Loucy (cell line): ENCODE results near the gene CAMTA1.

Experiments used
- H2AFZ ChIP-seq: fragments of 200-600 bp; sonication (generic); 2 replicates; pipeline ENCODE4 v1.6.0; 2016; ENCODE audit warnings: antibody characterized with exemption, mild to moderate bottlenecking, low read length, moderate library complexity
- H3F3A ChIP-seq: fragments of 200-600 bp; 2 replicates; pipeline ENCODE4 v1.6.0; 2016; ENCODE audit warnings: antibody characterized with exemption, low read depth, mild to moderate bottlenecking
- H3K27me3 ChIP-seq: fragments of 200-600 bp; sonication (generic); 2 replicates; pipeline ENCODE4 v1.6.1; 2014; ENCODE audit warnings: low read length, mild to moderate bottlenecking; ENCODE audit not compliant: insufficient read depth, poor library complexity, severe bottlenecking
- H3K36me3 ChIP-seq: fragments of 200-600 bp; sonication (generic); 2 replicates; pipeline ENCODE4 v1.6.1; 2016; ENCODE audit warnings: low read length; ENCODE audit not compliant: insufficient read depth
- H3K4me1 ChIP-seq: fragments of 200-600 bp; sonication (generic); 2 replicates; pipeline ENCODE4 v1.5.1; 2014; ENCODE audit warnings: low read length, mild to moderate bottlenecking; ENCODE audit not compliant: insufficient read depth, poor library complexity, severe bottlenecking
- H3K4me2 ChIP-seq: fragments of 200-600 bp; sonication (generic); 2 replicates; pipeline ENCODE4 v1.6.0; 2014; ENCODE audit warnings: antibody characterized with exemption, low read length, low read depth, mild to moderate bottlenecking; ENCODE audit not compliant: poor library complexity, severe bottlenecking
- H3K4me3 ChIP-seq: fragments of 200-600 bp; sonication (generic); 2 replicates; pipeline ENCODE4 v1.5.1; 2014; ENCODE audit warnings: low read length, mild to moderate bottlenecking, mixed read lengths; ENCODE audit not compliant: poor library complexity, severe bottlenecking
- H3K79me2 ChIP-seq: fragments of 200-600 bp; sonication (generic); 2 replicates; pipeline ENCODE4 v1.6.1; 2014; ENCODE audit warnings: low read length; ENCODE audit not compliant: insufficient read depth
- H3K9ac ChIP-seq: fragments of 200-600 bp; sonication (generic); 2 replicates; pipeline ENCODE4 v1.6.0; 2014; ENCODE audit warnings: mild to moderate bottlenecking, low read depth, low read length, moderate library complexity; ENCODE audit not compliant: poor library complexity, severe bottlenecking
- H3K9me2 ChIP-seq: fragments of 200-600 bp; sonication (generic); replicated peaks from 2 replicates; pipeline ENCODE4 v1.6.1; 2016; ENCODE audit warnings: low read depth, low read length, mixed read lengths
- H3K9me3 ChIP-seq: fragments of 200-600 bp; sonication (generic); 2 replicates; pipeline ENCODE4 v1.6.1; 2014; ENCODE audit warnings: mild to moderate bottlenecking, antibody characterized with exemption, low read length, low read depth; ENCODE audit not compliant: insufficient read depth
- H4K20me1 ChIP-seq: fragments of 200-600 bp; sonication (generic); 2 replicates; pipeline ENCODE4 v1.6.0; 2014; ENCODE audit warnings: antibody characterized with exemption, low read length, mild to moderate bottlenecking; ENCODE audit not compliant: insufficient read depth, poor library complexity, severe bottlenecking
- EZH2phosphoT487 ChIP-seq: fragments of 200-600 bp; IDR thresholded peaks from 2 replicates; pipeline ENCODE4 v1.6.1; 2018; ENCODE audit warnings: antibody characterized with exemption, mild to moderate bottlenecking, moderate library complexity, borderline replicate concordance
- TF ChIP-seq, protein P1 (sequence below): fragments of 200-600 bp; sonication (generic); conservative IDR thresholded peaks from 2 replicates; pipeline ENCODE4 v1.5.1; 2014; ENCODE audit warnings: mild to moderate bottlenecking, antibody characterized with exemption, low read length

The CAMTA1 gene

DNA sequence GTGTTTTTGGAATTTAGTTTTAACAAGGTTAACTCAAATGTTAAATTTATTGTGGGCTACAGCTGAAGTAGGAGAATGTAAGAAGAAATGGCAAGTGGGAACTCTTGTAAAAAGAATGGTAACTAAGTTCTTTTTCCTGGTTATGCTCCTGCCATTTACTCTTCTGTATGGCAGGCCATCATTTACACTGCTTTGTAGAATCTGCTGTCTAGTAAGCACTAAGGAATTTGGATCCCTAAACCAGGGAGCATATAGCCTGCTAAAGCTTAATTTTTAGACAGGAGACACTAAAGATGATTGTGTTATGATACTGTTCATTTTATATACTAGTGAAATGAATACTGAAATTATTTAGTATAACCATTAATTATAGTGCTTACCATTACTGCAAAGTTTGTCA lies 85.3 kb downstream of the CAMTA1 start:
- Histone ChIP-seq H3F3A (no peaks in the 10 kb centered on the region), H3K36me3 (peaks cover 23% of the 10 kb centered on the region), H3K9ac (no peak overlapping the region), H3K4me1 (peaks cover 12% of the 10 kb centered on the region), H3K27me3 (no peaks in the 10 kb centered on the region), H4K20me1 (peaks cover 16% of the 10 kb centered on the region), H3K4me3 (no peak overlapping the region), H3K79me2 (peaks cover 34% of the 10 kb centered on the region; the same call in 1 of the 2 replicates), H3K4me2 (no peak overlapping the region), H2AFZ (no peak overlapping the region), H3K9me2 (no peaks in the 10 kb centered on the region), H3K9me3 (no peaks in the 10 kb centered on the region)
- TF ChIP-seq, protein P1, sequence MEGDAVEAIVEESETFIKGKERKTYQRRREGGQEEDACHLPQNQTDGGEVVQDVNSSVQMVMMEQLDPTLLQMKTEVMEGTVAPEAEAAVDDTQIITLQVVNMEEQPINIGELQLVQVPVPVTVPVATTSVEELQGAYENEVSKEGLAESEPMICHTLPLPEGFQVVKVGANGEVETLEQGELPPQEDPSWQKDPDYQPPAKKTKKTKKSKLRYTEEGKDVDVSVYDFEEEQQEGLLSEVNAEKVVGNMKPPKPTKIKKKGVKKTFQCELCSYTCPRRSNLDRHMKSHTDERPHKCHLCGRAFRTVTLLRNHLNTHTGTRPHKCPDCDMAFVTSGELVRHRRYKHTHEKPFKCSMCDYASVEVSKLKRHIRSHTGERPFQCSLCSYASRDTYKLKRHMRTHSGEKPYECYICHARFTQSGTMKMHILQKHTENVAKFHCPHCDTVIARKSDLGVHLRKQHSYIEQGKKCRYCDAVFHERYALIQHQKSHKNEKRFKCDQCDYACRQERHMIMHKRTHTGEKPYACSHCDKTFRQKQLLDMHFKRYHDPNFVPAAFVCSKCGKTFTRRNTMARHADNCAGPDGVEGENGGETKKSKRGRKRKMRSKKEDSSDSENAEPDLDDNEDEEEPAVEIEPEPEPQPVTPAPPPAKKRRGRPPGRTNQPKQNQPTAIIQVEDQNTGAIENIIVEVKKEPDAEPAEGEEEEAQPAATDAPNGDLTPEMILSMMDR: no peak
- TF ChIP-seq EZH2phosphoT487: no peak

DNA sequence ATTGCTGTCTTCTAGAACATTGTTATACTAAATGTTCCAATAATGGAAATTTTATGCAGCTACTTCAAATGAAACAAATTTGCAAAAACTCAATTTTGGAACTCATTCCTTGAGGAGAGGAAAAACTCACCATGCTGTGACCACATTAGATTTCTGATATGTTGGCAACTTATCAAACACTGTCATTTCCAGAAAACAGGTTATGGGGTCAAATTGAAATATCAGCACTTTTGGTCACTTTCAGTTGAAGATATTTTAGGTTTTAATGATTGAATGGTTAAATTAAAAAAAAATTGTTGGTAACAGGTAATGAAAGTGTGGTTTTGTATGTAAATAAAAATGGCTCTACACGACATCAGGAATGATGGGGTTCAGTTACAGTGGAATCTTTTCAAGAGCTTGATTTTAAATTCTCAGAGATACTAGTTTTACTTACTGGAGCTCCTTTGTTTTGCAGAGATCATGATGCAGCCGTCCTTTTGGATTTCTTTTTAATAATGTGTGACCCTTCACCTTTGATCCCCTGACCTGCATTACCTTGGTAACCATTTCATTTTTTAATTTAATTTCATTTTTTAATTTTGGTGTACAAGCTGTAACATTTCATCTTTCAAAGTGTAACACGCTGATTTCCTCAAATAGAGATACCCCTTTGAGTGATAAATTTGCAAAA lies 86.2 kb downstream of the CAMTA1 start:
- no peak overlapping the region for H2AFZ ChIP-seq
- no peaks in the 10 kb centered on the region for H3K9me2 ChIP-seq
- no peaks in the 10 kb centered on the region for H3F3A ChIP-seq
- no peak overlapping the region for H3K4me3 ChIP-seq
- H3K27me3 ChIP-seq: no peaks in the 10 kb centered on the region
- H3K4me2 ChIP-seq: no peak overlapping the region
- H3K9ac ChIP-seq: no peak overlapping the region
- no peaks in the 10 kb centered on the region for H3K9me3 ChIP-seq
- peaks cover 16% of the 10 kb centered on the region for H4K20me1 ChIP-seq
- H3K4me1 ChIP-seq: peaks cover 12% of the 10 kb centered on the region
- TF ChIP-seq EZH2phosphoT487: no peak
- TF ChIP-seq, protein P1: no peak
- H3K79me2 ChIP-seq: peaks cover 31% of the 10 kb centered on the region; the same call in 1 of the 2 replicates
- H3K36me3 ChIP-seq: peaks cover 24% of the 10 kb centered on the region

GRCh38 chr1:6872573-6873261 lies 87.5 kb downstream of the CAMTA1 start:
- peaks cover 16% of the 10 kb centered on the region for H4K20me1 ChIP-seq
- H3K9me2 ChIP-seq: no peaks in the 10 kb centered on the region
- no peak overlapping the region for H2AFZ ChIP-seq
- no peaks in the 10 kb centered on the region for H3K27me3 ChIP-seq
- TF ChIP-seq, protein P1: no peak
- no peak for TF ChIP-seq EZH2phosphoT487
- H3K4me2 ChIP-seq: no peak overlapping the region
- no peak overlapping the region for H3K4me3 ChIP-seq
- peaks cover 12% of the 10 kb centered on the region for H3K4me1 ChIP-seq
- peaks cover 35% of the 10 kb centered on the region for H3K36me3 ChIP-seq
- H3K79me2 ChIP-seq: peaks cover 22% of the 10 kb centered on the region; the same call in 1 of the 2 replicates
- H3F3A ChIP-seq: no peaks in the 10 kb centered on the region
- no peak overlapping the region for H3K9ac ChIP-seq
- H3K9me3 ChIP-seq: no peaks in the 10 kb centered on the region
